GM18909 (cell line): ENCODE data around the gene PLOD1.
A peak's percentile ranks its signal among the peaks of the same experiment; 100 is the strongest.

Experiments
- ATAC-seq: cut with Tn5 transposase; IDR thresholded peaks from one replicate; pipeline ENCODE4 v1.9.1; 2021; ENCODE audit warnings: mild to moderate bottlenecking; ENCODE audit not compliant: unreplicated experiment, poor library complexity

PLOD1 gene

DNA sequence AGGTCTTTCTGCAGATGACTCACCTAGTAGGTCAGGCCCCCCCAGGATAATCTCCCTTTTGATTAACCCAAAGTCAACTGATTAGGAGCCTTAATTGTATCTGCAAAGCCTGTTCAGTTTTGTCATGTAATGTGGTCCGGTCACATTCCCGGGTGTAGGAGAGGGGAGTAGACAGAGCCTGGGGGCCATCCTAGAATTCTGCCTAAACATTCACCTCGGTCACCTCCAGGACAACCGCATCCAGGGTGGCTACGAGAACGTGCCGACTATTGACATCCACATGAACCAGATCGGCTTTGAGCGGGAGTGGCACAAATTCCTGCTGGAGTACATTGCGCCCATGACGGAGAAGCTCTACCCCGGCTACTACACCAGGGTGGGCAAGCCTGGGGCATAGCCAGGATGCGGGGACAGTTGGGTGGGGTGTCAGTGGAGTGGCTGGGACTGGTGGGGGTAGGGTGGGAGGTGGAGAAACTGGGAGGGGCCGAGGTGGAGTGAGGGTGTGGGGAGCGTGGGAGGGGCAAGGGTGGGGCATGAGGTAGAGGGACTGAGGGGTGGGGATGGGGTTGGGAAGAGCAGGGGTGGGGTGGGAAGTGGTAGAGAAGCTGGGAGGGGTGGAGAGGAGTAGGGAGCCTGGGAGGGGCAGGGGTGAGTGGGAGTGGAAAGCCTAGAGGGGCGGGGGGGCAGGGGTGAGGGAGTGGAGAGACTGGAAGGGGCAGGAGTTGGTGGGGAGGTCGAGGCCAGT is 36.1 kb downstream of the PLOD1 start:
- no peak for ATAC-seq

DNA sequence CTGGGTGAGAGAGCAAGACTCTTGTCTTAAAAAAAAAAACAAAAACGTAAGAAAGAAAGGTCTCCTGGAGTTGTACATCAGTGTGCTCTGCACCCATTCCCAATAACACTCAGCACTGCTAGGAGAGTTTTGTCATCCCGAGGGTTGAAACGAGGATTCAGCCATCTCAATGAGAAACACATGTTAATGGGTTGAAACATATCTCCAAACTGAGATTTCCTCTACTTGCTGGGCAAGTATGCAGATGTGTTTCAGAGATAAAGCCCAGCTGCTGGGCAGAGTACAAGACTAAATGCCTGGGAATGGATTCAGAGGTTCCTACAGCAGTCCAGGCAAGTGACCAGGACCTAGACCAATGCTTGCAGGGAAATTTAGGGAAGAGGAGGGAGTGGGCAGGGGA is 43.1 kb downstream of the PLOD1 start:
- ATAC-seq, result no peak

GRCh38 chr1:11978301-11978700 is 43.8 kb downstream of the PLOD1 start:
- ATAC-seq, result no peak

- no peak for ATAC-seq
These were observed 44.7 kb downstream of the PLOD1 start for GRCh38 chr1:11979028-11979850.

- peak; percentile 92 for ATAC-seq
These were observed 45.5 kb downstream of the PLOD1 start, which contains the start of gene MFN2 for GRCh38 chr1:11979851-11980675. Gene MFN2, plus strand, starts transcription at chr1:11980444. Its CDS starts 8,725 bp downstream, at chr1:11989169.

- no peak for ATAC-seq
These were observed 46.1 kb downstream of the PLOD1 start for GRCh38 chr1:11980676-11980972.

- ATAC-seq, result no peak
These were observed 47.0 kb downstream of the PLOD1 start for GRCh38 chr1:11981378-11982009.

- ATAC-seq, result no peak
These were observed 47.5 kb downstream of the PLOD1 start for GRCh38 chr1:11982010-11982392.

DNA sequence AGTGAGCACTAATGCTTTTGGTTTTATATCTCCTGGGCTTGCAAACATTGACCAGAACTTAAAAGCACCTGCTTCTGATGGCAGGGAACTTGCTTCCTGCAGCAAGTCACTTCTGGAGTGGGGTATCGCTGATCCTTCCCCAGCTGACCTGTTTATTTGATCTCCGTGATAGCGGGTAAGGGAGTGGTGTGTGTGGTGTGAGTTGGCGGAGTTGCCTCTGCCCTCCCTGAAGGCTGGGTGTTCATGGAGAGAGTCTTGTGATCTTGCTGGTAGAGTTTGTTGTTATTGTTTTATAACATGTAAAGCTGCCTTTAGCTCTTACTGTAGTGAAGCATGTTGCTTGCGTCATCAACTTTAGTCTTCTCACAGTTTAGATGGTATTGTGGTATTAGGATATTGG is 49.6 kb downstream of the PLOD1 start:
- no peak for ATAC-seq

- ATAC-seq, result no peak
These were observed 50.1 kb downstream of the PLOD1 start for GRCh38 chr1:11984576-11984975.

- ATAC-seq, result no peak
These were observed 50.7 kb downstream of the PLOD1 start for GRCh38 chr1:11985171-11985570.

GRCh38 chr1:11985851-11986250 is 51.3 kb downstream of the PLOD1 start:
- no peak for ATAC-seq

DNA sequence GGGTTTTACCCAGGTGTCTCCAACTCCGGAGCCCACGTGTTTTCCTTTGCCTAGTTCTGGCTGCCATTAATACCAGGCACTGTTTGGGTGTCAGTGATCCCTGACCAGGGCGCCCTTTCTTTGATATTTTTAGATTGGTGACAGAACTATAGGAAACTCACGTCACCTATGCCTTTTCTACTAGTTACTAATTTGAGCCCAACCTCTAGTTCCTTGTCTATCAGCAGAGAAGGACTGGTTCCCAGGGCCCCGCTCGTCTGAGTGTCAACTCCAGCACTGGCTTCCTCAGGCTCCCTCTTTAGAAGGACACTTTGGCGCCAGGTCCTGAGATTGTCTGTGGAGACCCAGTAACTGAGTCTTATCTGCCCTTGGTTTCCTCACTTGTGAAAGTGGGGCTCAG is 55.2 kb downstream of the PLOD1 start:
- no peak for ATAC-seq

- no peak for ATAC-seq
These were observed 56.0 kb downstream of the PLOD1 start for GRCh38 chr1:11990303-11991032.

GRCh38 chr1:11991969-11992676 is 57.6 kb downstream of the PLOD1 start:
- no peak for ATAC-seq

DNA sequence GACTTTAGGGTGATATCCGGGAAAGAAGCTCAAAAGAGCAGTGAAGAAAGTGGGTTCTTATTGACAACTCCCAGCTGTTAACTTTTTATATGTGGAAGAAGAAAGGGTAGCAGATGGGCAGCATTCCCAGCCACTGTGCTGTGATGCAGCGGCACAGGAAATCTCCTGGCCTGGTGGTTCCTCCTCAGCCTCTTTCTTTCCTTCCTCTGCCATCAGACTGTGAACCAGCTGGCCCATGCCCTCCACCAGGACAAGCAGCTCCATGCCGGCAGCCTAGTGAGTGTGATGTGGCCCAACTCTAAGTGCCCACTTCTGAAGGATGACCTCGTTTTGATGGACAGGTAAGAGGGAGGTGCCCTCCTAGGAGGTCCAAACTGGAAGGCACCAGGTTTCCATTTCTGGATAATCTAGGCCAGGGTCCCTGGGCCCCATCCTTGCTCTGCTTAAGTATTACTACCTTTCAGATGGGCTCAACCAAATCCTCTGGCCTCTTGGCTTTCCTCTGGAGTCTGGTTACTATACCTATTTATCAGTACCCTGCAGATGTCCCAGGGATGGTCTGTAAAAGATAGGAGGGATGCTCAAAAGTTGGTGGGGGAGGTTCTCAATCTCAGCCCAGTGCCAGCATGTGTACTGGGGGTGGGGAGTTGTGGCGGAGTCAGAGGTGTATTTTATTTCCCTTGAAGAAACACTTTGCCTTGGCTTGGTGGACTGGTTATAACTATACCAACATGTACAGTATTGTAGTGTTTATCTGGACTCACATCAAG is 62.7 kb downstream of the PLOD1 start:
- ATAC-seq, result no peak

DNA sequence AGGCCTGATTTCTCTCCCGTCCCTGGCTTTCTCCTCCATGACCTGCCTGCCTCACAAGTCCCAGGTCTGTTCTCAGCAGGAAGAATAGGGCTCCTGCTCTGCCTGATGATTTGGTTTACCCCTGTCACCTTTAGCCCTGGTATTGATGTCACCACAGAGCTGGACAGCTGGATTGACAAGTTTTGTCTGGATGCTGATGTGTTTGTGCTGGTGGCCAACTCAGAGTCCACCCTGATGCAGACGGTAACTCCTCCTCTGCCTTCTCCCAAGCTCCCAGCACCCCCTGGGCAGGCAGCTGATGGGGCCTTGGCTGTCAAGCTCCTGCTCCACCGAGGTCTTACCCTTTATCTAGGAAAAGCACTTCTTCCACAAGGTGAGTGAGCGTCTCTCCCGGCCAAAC is 64.1 kb downstream of the PLOD1 start:
- no peak for ATAC-seq

DNA sequence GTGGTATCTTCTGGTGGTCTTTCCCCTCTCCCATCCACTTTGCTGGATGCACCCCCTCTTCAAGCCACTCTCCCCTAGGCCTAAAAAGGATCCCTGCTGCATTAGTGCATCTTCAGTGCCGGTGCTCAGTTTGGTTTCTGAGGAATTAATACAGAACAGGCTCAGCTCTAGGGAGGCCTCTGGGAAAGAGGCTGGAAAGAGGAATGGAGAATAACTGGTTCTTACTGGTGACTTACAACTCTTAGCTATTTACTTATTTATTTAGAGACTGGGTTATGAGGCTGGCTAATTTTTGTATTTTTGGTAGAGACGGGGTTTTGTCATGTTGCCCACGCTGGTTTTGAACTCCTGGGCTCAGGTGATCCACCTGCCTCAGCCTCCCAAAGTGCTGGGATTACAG is 64.7 kb downstream of the PLOD1 start:
- ATAC-seq, result no peak
